Ectodermal cell (in vitro differentiated cells): ENCODE data around the gene F7.

Experiments
- H3K27ac ChIP-seq: 2 replicates; pipeline ENCODE4 v1.7.0; 2013; ENCODE audit warnings: mild to moderate bottlenecking, low read depth, low read length; ENCODE audit not compliant: insufficient read depth, poor library complexity, severe bottlenecking
- H3K27me3 ChIP-seq: 2 replicates; pipeline ENCODE4 v1.7.0; 2013; ENCODE audit warnings: mild to moderate bottlenecking, low read length; ENCODE audit not compliant: insufficient read depth, control insufficient read depth, poor library complexity, severe bottlenecking
- H3K36me3 ChIP-seq: one replicate; pipeline ENCODE4 v1.7.0; 2013; ENCODE audit warnings: low read length; ENCODE audit not compliant: control insufficient read depth, insufficient read depth
- H3K4me1 ChIP-seq: one replicate; pipeline ENCODE4 v1.7.0; 2013; ENCODE audit warnings: low read length; ENCODE audit not compliant: control insufficient read depth, insufficient read depth
- H3K4me3 ChIP-seq: 2 replicates; pipeline ENCODE4 v1.7.0; 2013; ENCODE audit warnings: low read depth, low read length, control low read depth; ENCODE audit not compliant: insufficient read depth
- H3K9me3 ChIP-seq: 2 replicates; pipeline ENCODE4 v1.7.0; 2013; ENCODE audit warnings: mild to moderate bottlenecking, low read length, moderate library complexity; ENCODE audit not compliant: control insufficient read depth
- WGBS, 2 experiments: methylation state at CpG; one replicate each; pipeline ENCODE4 v1.1.7; 2013; ENCODE audit warnings: missing lambda C conversion rate in 2 of 2; 5-methylcytosine and 5-hydroxymethylcytosine counted together

The F7 gene

DNA sequence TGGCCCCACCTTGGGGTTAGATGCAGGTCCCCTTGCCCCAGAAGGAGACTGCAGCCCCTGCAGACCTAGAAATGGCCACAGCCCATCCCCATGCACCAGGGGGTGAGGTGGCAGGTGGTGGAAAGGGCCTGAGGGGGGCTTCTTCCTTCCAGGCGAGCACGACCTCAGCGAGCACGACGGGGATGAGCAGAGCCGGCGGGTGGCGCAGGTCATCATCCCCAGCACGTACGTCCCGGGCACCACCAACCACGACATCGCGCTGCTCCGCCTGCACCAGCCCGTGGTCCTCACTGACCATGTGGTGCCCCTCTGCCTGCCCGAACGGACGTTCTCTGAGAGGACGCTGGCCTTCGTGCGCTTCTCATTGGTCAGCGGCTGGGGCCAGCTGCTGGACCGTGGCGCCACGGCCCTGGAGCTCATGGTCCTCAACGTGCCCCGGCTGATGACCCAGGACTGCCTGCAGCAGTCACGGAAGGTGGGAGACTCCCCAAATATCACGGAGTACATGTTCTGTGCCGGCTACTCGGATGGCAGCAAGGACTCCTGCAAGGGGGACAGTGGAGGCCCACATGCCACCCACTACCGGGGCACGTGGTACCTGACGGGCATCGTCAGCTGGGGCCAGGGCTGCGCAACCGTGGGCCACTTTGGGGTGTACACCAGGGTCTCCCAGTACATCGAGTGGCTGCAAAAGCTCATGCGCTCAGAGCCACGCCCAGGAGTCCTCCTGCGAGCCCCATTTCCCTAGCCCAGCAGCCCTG, 12.8 kb downstream of the F7 start:
- Histone ChIP-seq H3K27me3 (peaks cover 4% of the 10 kb centered on the region), H3K27ac (no peak overlapping the region), H3K36me3 (no peaks in the 10 kb centered on the region), H3K4me3 (no peak overlapping the region), H3K4me1 (peaks cover 14% of the 10 kb centered on the region), H3K9me3 (no peaks in the 10 kb centered on the region)
- 93 to 95% methylated on average over 42 of the region's 42 CpGs for WGBS, 2 experiments

DNA sequence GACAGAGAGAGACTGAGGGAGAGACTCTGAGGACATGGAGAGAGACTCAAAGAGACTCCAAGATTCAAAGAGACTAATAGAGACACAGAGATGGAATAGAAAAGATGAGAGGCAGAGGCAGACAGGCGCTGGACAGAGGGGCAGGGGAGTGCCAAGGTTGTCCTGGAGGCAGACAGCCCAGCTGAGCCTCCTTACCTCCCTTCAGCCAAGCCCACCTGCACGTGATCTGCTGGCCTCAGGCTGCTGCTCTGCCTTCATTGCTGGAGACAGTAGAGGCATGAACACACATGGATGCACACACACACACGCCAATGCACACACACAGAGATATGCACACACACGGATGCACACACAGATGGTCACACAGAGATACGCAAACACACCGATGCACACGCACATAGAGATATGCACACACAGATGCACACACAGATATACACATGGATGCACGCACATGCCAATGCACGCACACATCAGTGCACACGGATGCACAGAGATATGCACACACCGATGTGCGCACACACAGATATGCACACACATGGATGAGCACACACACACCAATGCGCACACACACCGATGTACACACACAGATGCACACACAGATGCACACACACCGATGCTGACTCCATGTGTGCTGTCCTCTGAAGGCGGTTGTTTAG, 13.7 kb downstream of the F7 start:
- no peak overlapping the region for H3K27ac ChIP-seq
- H3K27me3 ChIP-seq: no peaks in the 10 kb centered on the region
- H3K9me3 ChIP-seq: no peaks in the 10 kb centered on the region
- WGBS, 2 experiments: 91% methylated on average over 16 of the region's 16 CpGs
- H3K4me1 ChIP-seq: peaks cover 14% of the 10 kb centered on the region
- H3K36me3 ChIP-seq: no peaks in the 10 kb centered on the region
- H3K4me3 ChIP-seq: no peak overlapping the region

DNA sequence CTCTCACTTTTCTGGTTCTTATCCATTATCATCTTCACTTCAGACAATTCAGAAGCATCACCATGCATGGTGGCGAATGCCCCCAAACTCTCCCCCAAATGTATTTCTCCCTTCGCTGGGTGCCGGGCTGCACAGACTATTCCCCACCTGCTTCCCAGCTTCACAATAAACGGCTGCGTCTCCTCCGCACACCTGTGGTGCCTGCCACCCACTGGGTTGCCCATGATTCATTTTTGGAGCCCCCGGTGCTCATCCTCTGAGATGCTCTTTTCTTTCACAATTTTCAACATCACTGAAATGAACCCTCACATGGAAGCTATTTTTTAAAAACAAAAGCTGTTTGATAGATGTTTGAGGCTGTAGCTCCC, 14.2 kb downstream of the F7 start:
- H3K4me3 ChIP-seq: no peak overlapping the region
- no peaks in the 10 kb centered on the region for H3K27me3 ChIP-seq
- H3K27ac ChIP-seq: no peak overlapping the region
- H3K9me3 ChIP-seq: no peaks in the 10 kb centered on the region
- no peaks in the 10 kb centered on the region for H3K36me3 ChIP-seq
- WGBS, 2 experiments: 91 to 93% methylated on average over 7 of the region's 7 CpGs
- peaks cover 14% of the 10 kb centered on the region for H3K4me1 ChIP-seq

DNA sequence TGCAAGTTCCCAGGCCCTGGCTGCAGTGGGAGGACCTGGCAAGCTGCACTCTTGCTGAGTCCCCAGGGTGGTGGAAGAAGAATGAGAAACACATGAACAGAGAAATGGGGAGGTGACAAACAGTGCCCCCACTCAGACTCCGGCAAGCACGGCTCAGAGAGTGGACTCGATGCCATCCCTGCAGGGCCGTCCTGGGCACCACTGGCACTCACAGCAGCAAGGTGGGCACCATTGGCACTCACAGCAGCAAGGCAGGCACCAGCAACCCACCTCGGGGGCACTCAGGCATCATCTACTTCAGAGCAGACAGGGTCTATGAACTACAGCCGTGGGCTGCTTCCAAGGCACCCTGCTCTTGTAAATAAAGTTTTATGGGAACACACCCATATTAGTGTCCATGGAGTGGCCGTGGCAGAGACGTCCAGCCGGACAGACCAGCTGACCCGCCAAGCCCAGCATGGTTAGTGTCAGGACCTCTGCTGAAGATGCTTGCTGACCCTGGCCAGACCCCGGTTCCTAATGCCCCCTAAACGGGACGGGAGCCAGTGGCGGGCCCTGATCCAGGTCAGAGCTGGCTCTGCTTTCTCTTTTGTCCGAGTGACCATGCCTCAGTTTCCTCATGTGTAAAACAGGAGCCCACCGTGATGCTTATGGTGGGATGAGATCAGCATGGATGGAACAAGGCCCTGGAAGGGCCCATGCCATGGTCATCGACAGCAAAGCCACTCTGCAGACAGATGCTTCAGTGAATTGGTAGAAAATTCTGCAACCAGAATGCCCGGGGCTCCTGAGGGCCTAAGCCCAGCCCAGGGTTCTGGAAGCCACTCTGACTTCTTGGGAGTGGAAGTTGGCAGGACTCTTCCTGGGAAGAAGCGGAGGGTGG, 14.9 kb downstream of the F7 start:
- Histone ChIP-seq H3K9me3 (no peaks in the 10 kb centered on the region), H3K4me1 (peaks cover 14% of the 10 kb centered on the region), H3K27ac (no peak overlapping the region), H3K4me3 (no peak overlapping the region), H3K27me3 (no peaks in the 10 kb centered on the region), H3K36me3 (no peaks in the 10 kb centered on the region)
- 91 to 94% methylated on average over 19 of the region's 19 CpGs for WGBS, 2 experiments

DNA sequence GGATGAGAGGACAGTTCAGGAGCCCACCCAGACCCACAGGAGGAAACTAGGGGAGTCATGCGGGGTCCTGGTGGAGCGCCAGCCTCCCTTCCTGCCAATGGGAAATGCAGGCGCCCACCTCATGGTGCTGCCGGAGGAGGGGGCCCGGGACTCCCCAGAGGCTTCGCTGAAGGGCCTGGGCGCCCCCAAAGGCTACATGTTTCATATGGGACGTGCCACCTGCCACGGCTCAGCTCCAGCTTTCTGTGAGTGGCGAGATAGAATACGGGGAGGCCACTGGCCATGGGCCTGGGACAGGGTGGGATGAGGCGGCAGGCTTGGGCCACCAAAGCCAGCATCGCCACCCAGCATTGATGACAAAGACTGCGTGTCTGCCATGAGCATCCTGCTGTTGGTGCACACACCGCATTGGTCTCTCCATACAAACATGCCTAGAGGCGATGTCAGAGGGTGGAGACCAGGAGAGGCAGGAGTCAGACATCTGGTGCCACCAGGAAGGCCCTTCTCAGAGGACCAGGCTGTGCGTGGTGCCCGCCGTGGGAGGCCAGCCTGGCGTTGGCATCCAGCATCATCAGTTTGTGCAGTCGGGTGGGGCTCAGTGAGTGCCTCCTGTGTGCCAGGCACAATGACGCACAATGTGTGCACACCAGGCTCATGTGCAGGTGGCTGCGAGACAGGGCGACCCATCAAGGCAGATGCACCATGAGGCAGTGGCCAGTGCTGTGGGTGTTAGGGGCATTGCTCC, 15.8 kb downstream of the F7 start:
- Histone ChIP-seq H3K36me3 (no peaks in the 10 kb centered on the region), H3K9me3 (no peaks in the 10 kb centered on the region), H3K27ac (no peak overlapping the region), H3K4me1 (peaks cover 14% of the 10 kb centered on the region), H3K27me3 (no peaks in the 10 kb centered on the region), H3K4me3 (no peak overlapping the region)
- WGBS, 2 experiments: 95 to 96% methylated on average over 24 of the region's 24 CpGs

DNA sequence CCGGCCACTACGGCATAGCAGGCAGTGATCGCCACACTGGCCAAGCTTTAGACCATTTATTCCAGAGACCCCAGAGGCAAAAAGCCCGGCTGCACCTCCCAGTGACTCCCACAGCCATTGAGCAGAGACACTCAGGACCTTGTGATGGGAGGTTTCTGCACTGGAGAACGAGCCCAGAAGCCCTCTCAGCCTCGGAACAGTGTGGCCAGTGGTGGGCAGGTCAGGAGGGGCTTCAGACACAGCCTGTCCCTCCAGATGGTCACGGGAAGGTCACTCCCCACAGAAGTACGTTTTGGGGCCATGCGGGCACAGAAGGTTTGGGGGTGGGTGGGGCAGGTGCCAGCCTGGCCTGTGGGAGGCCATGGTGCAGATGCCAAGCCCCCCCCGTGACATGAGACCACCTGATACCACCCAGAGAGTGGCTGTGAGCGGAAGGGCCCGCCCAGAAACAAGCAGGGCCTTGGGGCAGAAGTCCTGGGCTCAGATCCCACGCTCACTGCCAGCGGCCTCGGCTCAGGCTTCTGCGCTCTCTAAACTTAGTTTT, 16.4 kb downstream of the F7 start:
- Histone ChIP-seq H3K27me3 (no peaks in the 10 kb centered on the region), H3K36me3 (no peaks in the 10 kb centered on the region), H3K27ac (no peak overlapping the region), H3K9me3 (no peaks in the 10 kb centered on the region), H3K4me3 (no peak overlapping the region), H3K4me1 (peaks cover 14% of the 10 kb centered on the region)
- WGBS, 2 experiments: 93 to 95% methylated on average over 16 of the region's 16 CpGs

DNA sequence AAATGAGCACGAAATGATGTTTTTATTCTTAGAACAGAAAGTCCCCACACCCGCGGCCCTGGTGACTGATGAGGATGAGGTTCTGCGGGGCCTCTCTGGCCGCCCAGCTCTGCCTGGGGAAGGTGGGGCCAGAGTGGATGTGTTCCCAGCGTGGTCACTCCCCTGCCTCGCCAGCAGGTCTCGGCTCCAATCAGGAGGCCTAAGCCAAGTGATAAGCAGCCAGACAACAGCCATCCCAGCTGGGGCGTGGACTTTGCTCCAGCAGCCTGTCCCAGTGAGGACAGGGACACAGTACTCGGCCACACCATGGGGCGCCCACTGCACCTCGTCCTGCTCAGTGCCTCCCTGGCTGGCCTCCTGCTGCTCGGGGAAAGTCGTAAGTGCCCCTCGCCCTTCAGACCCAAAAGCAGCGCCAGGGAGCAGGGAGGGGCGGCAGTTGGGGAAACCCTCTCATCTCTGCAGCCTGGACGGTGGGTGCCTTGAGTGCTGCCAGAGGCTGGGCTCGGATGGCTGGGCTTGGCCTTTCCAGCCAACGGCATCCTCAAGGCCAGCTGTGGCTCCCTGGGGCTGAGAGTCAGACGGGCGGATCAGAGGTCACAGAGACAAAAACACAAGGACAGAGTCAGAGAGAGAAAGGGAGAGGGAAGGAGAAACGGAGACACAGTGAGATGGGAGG, 17.1 kb downstream of the F7 start, which contains the start of gene F10:
F10 (plus strand) TSS at position 250 of the 676 bp plus-strand sequence; CDS start at position 307, 57 bp downstream.
- no peak within 1 kb of the TSS for H3K4me3 ChIP-seq
- no peaks in the 10 kb centered on the region for H3K27me3 ChIP-seq
- H3K4me1 ChIP-seq: peaks cover 14% of the 10 kb centered on the region
- no peaks in the 10 kb centered on the region for H3K36me3 ChIP-seq
- WGBS, 2 experiments: 40 to 43% methylated on average over 23 of the region's 23 CpGs
- H3K27ac ChIP-seq: no peak within 1 kb of the TSS
- no peaks in the 10 kb centered on the region for H3K9me3 ChIP-seq

DNA sequence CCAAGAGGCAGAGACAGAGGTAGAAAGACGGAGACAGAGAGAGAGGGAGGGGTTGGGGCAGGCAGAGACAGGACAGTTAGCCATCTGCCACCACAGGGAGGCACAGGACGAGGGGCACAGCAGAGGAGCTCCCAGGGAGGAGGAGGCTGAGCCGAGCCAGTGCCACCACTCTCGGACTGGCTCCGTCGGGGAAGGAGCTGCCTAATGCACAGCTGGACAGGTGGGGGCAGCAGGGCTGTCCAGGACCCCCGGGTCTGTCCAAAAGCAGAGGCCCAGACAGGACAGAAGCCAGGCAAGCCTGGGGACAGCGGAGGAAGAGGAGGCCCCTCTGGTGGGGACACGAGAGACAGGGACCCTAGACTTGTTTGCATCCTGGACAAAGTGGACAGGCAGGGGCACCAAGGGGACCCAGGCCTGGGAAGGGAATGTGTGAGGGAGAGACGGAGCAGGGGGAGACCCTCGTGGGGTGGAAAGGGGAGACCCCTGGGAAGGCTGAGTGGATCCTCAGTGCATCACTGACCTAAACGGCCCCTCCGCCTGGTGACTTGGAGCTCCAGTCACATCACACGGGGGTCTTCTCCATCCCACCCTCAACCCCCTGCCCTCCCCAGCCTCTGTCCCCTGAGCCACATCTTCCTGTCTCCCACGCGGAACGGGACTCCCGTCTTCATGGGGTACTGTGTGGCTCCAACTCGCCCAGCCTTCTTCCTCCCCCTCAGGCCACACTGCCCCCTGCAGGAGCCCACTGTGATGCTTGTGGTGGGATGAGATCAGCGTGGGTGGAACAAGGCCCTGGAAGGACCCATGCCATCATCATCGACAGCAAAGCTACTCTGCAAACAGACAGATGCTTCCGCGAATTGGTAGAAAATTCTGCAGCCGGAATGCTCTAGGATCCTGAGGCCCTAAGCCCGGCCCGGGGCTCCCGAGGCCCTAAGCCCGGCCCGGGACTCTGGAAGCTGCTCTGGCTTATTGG, 17.9 kb downstream of the F7 start:
- no peak overlapping the region for H3K4me3 ChIP-seq
- H3K36me3 ChIP-seq: no peaks in the 10 kb centered on the region
- no peaks in the 10 kb centered on the region for H3K27me3 ChIP-seq
- peaks cover 14% of the 10 kb centered on the region for H3K4me1 ChIP-seq
- no peaks in the 10 kb centered on the region for H3K9me3 ChIP-seq
- H3K27ac ChIP-seq: no peak overlapping the region
- WGBS, 2 experiments: 85 to 87% methylated on average over 29 of the region's 29 CpGs
